CD4-positive, alpha-beta T cell treated with Interleukin-15 for 1 hour (primary cell): ENCODE data around the gene STAP1.
"Not testable (repeated sequence)": the region's sequence is repeated elsewhere in the genome, so short reads cannot be mapped to it uniquely, and the experiment has no call there.

Source experiments
- DNase-seq: peaks from one replicate; pipeline ENCODE4 v3.0.0-alpha.2; 2020

The STAP1 gene, protein sequence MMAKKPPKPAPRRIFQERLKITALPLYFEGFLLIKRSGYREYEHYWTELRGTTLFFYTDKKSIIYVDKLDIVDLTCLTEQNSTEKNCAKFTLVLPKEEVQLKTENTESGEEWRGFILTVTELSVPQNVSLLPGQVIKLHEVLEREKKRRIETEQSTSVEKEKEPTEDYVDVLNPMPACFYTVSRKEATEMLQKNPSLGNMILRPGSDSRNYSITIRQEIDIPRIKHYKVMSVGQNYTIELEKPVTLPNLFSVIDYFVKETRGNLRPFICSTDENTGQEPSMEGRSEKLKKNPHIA

GRCh38 chr4:67558493-67558892 lies at the start of gene STAP1:
STAP1 (plus strand) TSS chr4:67558727; CDS start chr4:67558810, 83 bp downstream.
- peak; percentile 55 for DNase-seq

- DNase-seq: no peak
Measured at GRCh38 chr4:67512501-67512900, 46.0 kb upstream of the STAP1 start.

DNA sequence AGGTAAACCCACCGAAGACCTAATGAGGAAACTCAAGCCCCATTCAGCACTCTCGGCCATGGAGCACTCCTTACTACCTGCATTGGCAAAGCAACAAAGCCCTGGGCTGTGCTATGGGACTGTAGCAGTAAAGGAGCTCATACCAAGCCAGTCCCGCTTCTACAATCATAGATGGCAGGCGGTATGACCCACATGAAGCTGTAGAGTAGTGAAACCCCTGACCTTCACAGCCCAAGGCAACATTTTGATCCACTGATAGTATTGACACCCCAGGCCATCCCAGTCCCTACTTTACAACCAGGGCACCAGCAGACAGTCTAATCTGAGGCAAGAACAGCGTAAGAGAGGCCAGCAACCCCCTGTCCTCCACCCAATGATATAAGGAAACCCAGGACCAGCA lies 38.4 kb upstream of the STAP1 start:
- DNase-seq: no peak

GRCh38 chr4:67521506-67521905 lies 37.0 kb upstream of the STAP1 start:
- no peak for DNase-seq

DNA sequence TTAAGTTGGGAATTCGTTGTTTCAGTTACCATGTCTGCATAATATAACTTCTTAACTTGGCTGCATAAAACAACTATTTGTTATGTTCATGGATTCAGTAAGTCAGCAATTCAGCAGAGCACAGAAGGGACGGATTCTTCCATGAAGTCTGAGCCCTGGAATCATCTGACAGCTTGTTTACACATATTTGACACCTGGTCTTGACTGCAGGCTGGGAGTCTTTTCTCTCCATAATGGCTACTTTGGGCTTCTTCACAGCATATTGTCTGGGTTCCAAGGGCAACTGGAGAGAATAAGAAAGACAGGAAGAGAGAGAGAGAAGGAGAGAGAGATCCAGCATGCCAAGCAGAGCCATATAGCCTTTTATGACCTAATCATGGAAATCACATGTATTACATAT lies 36.3 kb upstream of the STAP1 start:
- no peak for DNase-seq

DNA sequence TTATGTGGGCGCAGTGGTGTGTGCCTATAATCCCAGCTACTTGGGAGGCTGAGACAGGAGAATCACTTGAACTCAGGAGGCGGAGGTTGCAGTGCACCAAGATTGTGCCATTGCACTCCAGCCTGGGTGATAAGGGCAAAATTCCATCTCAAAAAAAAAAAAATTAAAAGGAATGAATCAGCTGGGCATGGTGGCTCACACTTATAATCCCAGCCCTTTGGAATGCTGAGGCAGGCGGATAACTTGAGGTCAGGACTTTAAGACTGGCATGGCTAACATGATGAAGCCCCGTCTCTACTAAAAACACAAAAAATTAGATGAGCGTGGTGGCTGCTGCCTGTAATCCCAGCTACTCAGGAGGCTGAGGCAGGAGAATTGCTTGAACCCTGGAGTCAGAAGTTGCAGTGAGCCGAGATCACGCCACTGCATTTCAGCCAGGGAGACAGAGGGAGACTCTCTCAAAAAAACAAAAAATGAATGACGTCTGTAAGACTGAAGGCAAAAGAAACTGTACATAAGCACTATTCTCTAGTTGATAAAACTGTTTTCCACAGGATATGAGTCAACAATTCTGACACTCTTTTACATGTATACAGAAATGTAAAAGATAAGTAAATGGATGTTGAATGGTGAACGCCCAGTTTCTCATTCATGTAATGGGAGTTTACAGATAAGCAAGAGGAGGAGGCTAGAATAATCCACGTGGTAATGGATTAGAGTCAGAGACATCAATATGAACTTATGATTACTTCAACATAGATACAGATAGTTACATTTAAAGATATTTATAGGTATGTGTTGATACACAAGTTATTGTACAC lies 35.5 kb upstream of the STAP1 start:
- no peak for DNase-seq

GRCh38 chr4:67524140-67524539 lies 34.4 kb upstream of the STAP1 start:
- not testable (repeated sequence) for DNase-seq

GRCh38 chr4:67531379-67531962 lies 27.1 kb upstream of the STAP1 start:
- DNase-seq: no peak

- not testable (repeated sequence) for DNase-seq
Measured at GRCh38 chr4:67532397-67532796, 26.1 kb upstream of the STAP1 start.

DNA sequence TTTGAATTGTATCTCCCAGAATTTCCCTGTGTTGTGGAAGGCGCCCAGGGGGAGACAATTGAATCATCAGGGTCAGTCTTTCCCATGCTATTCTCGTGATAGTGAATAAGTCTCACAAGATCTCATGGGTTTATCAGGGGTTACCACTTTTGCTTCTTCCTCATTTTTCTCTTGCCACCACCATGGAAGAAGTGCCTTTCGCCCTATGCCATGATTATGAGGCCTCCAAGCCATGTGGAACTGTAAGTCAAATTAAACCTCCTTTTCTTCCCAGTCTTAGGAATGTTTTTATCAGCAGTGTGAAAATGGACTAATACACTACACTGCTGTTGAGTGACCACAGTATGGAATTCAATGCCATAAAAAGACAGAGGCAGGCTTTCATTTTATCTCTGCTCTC lies 25.4 kb upstream of the STAP1 start:
- no peak for DNase-seq

GRCh38 chr4:67535280-67535840 lies 23.2 kb upstream of the STAP1 start:
- DNase-seq: no peak

DNA sequence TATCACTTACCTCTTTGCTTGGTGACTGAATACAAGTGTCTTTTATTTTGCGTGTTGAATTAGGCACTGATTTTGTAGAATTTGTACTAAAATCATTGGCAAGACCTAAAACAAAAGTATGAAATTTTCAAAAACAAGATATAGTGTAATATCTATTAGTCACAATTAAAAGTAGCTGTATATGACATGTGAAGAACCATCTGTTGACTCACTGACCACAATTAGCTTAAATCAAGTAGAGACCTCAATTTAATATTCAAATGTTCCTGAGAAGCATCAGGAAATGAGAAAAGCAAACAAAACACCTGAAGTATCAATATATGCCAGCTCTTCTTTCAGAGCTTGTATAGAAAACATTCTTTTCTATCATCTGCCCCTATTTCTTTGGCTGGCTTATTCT lies 18.7 kb upstream of the STAP1 start:
- no peak for DNase-seq

GRCh38 chr4:67542076-67542475 lies 16.5 kb upstream of the STAP1 start:
- no peak for DNase-seq

DNA sequence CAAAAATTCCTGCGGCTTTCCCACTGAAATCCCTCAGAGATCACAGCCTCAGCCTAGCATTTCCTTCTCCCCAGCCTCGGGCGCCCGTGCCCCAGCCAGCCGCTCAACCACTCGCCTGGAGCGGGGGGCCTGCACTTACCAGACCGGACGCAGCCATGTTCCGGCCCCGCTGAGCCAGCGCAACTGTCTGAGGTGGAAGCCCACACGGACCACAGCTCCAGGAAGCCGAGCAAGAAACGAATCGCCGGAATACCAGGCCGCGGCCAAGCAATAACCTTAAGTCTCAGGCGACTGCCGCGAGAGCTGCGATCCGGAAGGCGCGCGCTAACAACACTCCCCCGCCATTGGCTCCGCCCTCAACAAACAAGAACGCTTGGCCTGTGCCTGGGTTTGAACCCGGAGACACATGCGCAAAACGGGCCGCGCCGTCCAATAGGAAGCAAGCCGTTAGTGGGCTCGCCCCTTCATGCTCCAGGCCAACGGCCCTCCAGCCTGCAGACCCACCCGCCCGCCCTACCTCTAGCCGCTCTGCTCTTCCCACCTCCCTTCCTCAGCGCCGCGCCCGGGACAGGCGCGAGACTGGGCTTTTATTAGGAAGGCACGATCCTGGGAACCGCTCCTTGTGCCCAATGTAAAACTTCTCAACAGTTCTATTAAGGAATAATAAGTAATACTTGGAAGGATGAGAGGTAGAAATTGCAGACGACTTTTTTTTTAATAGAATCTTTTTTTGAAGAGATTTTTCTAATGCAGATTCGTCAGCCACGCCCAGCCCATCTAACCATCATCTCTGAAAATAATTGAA lies 13.1 kb upstream of the STAP1 start, which contains the start of gene CENPC:
CENPC (minus strand) TSS at position 305 of the 805 bp plus-strand sequence; CDS start at position 157, 148 bp downstream.
- DNase-seq: peak; percentile 94

- no peak for DNase-seq
Measured at GRCh38 chr4:67546004-67546356, 12.5 kb upstream of the STAP1 start.

DNA sequence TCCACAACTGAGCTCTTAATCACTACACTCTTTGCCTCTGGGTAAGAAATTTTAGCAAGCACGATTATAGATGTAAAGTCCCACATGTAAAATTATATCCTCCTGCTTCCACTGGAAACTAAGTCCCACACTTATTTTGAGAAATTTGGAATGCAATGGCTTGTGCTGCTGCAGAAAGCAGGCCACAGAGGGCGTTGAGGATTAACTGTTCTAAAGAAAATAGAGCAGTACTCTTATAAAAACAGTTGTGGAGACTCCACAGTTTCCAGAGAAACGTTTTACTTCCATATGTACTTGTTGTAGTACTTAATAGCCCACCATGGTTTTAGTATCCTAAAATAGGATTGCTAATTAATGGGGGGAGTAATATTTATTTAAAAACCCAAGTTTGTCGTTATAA lies 11.6 kb upstream of the STAP1 start:
- DNase-seq: no peak

DNA sequence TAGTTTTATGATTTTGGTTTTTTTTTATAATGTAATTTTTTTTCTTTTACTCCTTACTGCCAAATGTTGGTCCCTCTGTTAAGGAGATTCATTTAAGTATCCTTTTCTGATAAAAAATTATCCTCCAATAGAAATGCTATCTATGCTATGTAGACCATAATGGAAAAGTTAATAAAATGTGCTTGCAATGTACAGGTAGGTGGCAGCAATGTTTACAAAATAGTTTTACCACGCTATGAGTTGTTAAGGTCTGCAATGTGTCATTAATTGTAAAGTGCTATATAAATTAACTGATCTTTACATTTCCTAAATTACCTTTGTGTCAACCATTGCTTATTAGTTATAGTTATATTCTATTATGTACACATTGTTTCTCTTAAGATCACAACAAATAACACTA lies 9.4 kb upstream of the STAP1 start:
- no peak for DNase-seq

- no peak for DNase-seq
Measured at GRCh38 chr4:67550451-67550850, 8.1 kb upstream of the STAP1 start.

- no peak for DNase-seq
Measured at GRCh38 chr4:67550857-67551256, 7.7 kb upstream of the STAP1 start.

GRCh38 chr4:67552146-67552792 lies 6.3 kb upstream of the STAP1 start:
- DNase-seq: not testable (repeated sequence)

- no peak for DNase-seq
Measured at GRCh38 chr4:67554096-67554495, 4.4 kb upstream of the STAP1 start.

DNA sequence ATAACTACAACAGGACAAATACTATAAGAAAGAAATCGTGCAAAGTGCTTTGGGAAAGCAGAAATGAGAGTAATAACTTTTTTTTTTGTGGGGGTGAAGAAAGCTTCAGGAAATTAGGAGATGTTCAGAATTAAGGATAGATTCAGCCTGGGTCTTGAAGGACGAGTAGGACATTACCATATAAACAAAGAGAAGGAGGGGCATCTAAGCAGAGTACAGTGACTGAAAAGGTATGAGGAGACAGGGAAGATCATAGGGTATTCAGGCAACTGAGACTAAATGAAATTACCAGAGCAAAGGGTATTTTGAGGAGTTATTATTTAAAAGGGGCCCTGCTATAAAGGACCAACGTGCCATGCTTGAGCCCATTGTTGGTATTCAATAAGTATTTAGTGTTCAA lies 3.1 kb upstream of the STAP1 start:
- DNase-seq: no peak
